HCT116 (cell line): ENCODE data around the gene PEMT. TPM values are rescaled to one million over a fixed set of nuclear protein-coding genes. Genes with fewer than 3 reads are reported as not detected.
A peak's percentile ranks its signal among the peaks of the same experiment; 100 is the strongest.

Experiments
- ATAC-seq: fragments of 200-7000 bp; cut with Tn5 transposase; 2 replicates; pipeline ENCODE4 v1.9.1; 2020; ENCODE audit warnings: mild to moderate bottlenecking, moderate library complexity
- BruUV-seq: library from RNA; stranded (reverse); fragments of 400-500 nt; replicated peaks from 2 replicates; lab custom pipeline; 2021; lab: Mats Ljungman, UMichigan
- CTCF ChIA-PET: fragments of 300-600 bp; sonication (Branson Sonifier 250); formaldehyde crosslinking; loops from one replicate; lab custom pipeline; 2021; ENCODE audit warnings: antibody characterized with exemption; lab: Charles Lee
- POLR2A ChIA-PET: fragments of 300-600, 350-600 bp; sonication (Branson Sonifier 250); formaldehyde crosslinking; loops from one replicate; lab custom pipeline; 2021; ENCODE audit warnings: antibody characterized with exemption; lab: Charles Lee
- RAD21 ChIA-PET, 2 experiments: fragments of 300-600 bp; sonication (Branson Sonifier 250); formaldehyde crosslinking; loops; one replicate each; lab custom pipeline; 2023; ENCODE audit warnings: low total read pairs in 2 of 2; ENCODE audit not compliant: uncharacterized antibody in 2 of 2, unreplicated experiment in 2 of 2, low non-redundant PET in 1 of 2; lab: Charles Lee
- DNase-seq: peaks from one replicate; pipeline ENCODE4 v3.0.0-alpha.2; 2010; ENCODE audit warnings: low read depth, low spot score
- H2AFZ ChIP-seq: fragments of 200-600 bp; shearing (Covaris generic), sonication (generic); 2 replicates; pipeline ENCODE4 v1.6.1; 2017; ENCODE audit warnings: low read depth, mixed run types, mixed read lengths, antibody characterized with exemption, low read length; ENCODE audit not compliant: poor library complexity, severe bottlenecking
- H3K27ac ChIP-seq: 2 replicates; pipeline ENCODE4 v1.5.1; 2012; ENCODE audit warnings: low read depth, low read length
- H3K27me3 ChIP-seq: fragments of 200-600 bp; sonication (generic); 2 replicates; pipeline ENCODE4 v1.6.1; 2016; ENCODE audit warnings: mixed run types, low read length, mixed read lengths; ENCODE audit not compliant: insufficient read depth
- H3K36me3 ChIP-seq, 2 experiments: fragments of 200-500 bp in 1 of 2; fragments of 200-600 bp in 1 of 2; sonication (Bioruptor generic) in 1 of 2; sonication (generic) in 1 of 2; 2 replicates each; pipeline versions ENCODE4 v1.5.1 to v1.6.1; 2014 to 2016; ENCODE audit warnings: low read length in 2 of 2, inconsistent platforms in 1 of 2, mixed read lengths in 1 of 2, mixed run types in 1 of 2; ENCODE audit not compliant: insufficient read depth in 2 of 2, control insufficient read depth in 1 of 2
- H3K4me1 ChIP-seq, 2 experiments: fragments of 200-600 bp in 1 of 2; sonication (generic) in 1 of 2; 2 replicates each; pipeline versions ENCODE4 v1.5.1 to v1.6.1; 2012 to 2017; ENCODE audit warnings: low read length in 2 of 2, inconsistent platforms in 1 of 2, mild to moderate bottlenecking in 1 of 2, mixed read lengths in 1 of 2, mixed run types in 1 of 2, moderate library complexity in 1 of 2; ENCODE audit not compliant: insufficient read depth in 2 of 2, control insufficient read depth in 1 of 2
- H3K4me2 ChIP-seq: fragments of 200-600 bp; sonication (generic); 2 replicates; pipeline ENCODE4 v1.6.1; 2017; ENCODE audit warnings: mixed run types, low read length, mixed read lengths
- H3K4me3 ChIP-seq, 2 experiments: fragments of 200-600 bp in 1 of 2; sonication (generic) in 1 of 2; replicated peaks in 1 of 2; 2 replicates each; pipeline ENCODE4 v1.5.1; 2011 to 2016; ENCODE audit warnings: low read length in 2 of 2, control low read depth in 1 of 2, low read depth in 1 of 2, mild to moderate bottlenecking in 1 of 2, mixed read lengths in 1 of 2, mixed run types in 1 of 2
- H3K79me2 ChIP-seq: fragments of 200-600 bp; sonication (generic); 2 replicates; pipeline ENCODE4 v1.6.1; 2017; ENCODE audit warnings: mild to moderate bottlenecking, mixed run types, low read length, moderate library complexity, mixed read lengths; ENCODE audit not compliant: insufficient read depth
- H3K9ac ChIP-seq: fragments of 200-600 bp; sonication (generic); 2 replicates; pipeline ENCODE4 v1.6.1; 2016; ENCODE audit warnings: low read length, mixed read lengths
- H3K9me2 ChIP-seq: fragments of 200-600 bp; sonication (generic), shearing (Covaris generic); 2 replicates; pipeline ENCODE4 v1.6.1; 2017; ENCODE audit warnings: mixed run types, mild to moderate bottlenecking, moderate library complexity; ENCODE audit not compliant: insufficient read depth
- H3K9me3 ChIP-seq, 2 experiments: fragments of 200-500 bp in 1 of 2; fragments of 200-600 bp in 1 of 2; sonication (Bioruptor generic) in 1 of 2; sonication (generic) in 1 of 2; 2 replicates each; pipeline ENCODE4 v1.6.1; 2014 to 2017; ENCODE audit warnings: low read length in 2 of 2, mixed read lengths in 2 of 2, inconsistent platforms in 1 of 2, low read depth in 1 of 2, mild to moderate bottlenecking in 1 of 2, mixed run types in 1 of 2, moderate library complexity in 1 of 2; ENCODE audit not compliant: control insufficient read depth in 1 of 2, insufficient read depth in 1 of 2
- H4K20me1 ChIP-seq: fragments of 200-600 bp; sonication (generic), shearing (Covaris generic); 2 replicates; pipeline ENCODE4 v1.6.1; 2017; ENCODE audit warnings: mixed run types, mild to moderate bottlenecking, moderate library complexity; ENCODE audit not compliant: insufficient read depth
- EGR1 ChIP-seq: IDR thresholded peaks from 2 replicates; pipeline ENCODE4 v1.6.1; 2012; ENCODE audit warnings: low read depth
- FOSL1 ChIP-seq: IDR thresholded peaks from 2 replicates; pipeline ENCODE4 v1.6.1; 2012; ENCODE audit warnings: low read depth
- intact Hi-C: fragments of 100-400 bp; cut with micrococcal nuclease; formaldehyde crosslinking; loops from 2 replicates; pipeline ENCODE4 v1.10.0; 2022
- total RNA-seq: library from RNA; stranded (reverse); gene quantifications from one replicate; pipeline ENCODE4 v1.2.1, GENCODE V29; 2021; ENCODE audit not compliant: unreplicated experiment
- TF ChIP-seq, protein P1 (sequence below), 3 experiments: fragments of 200-600 bp in 1 of 3; sonication (generic) in 1 of 3; IDR thresholded peaks in 2 of 3; conservative IDR thresholded peaks in 1 of 3; 2 replicates each; pipeline ENCODE4 v1.5.1; 2012 to 2017; ENCODE audit warnings: low read depth in 2 of 3, low read length in 2 of 3, antibody characterized with exemption in 1 of 3, borderline replicate concordance in 1 of 3, control low read depth in 1 of 3, mild to moderate bottlenecking in 1 of 3, mixed read lengths in 1 of 3, mixed run types in 1 of 3, moderate library complexity in 1 of 3; ENCODE audit not compliant: insufficient read depth in 1 of 3

PEMT gene
- total RNA-seq, 1 experiment from 2014 or later = 52.1 TPM

DNA sequence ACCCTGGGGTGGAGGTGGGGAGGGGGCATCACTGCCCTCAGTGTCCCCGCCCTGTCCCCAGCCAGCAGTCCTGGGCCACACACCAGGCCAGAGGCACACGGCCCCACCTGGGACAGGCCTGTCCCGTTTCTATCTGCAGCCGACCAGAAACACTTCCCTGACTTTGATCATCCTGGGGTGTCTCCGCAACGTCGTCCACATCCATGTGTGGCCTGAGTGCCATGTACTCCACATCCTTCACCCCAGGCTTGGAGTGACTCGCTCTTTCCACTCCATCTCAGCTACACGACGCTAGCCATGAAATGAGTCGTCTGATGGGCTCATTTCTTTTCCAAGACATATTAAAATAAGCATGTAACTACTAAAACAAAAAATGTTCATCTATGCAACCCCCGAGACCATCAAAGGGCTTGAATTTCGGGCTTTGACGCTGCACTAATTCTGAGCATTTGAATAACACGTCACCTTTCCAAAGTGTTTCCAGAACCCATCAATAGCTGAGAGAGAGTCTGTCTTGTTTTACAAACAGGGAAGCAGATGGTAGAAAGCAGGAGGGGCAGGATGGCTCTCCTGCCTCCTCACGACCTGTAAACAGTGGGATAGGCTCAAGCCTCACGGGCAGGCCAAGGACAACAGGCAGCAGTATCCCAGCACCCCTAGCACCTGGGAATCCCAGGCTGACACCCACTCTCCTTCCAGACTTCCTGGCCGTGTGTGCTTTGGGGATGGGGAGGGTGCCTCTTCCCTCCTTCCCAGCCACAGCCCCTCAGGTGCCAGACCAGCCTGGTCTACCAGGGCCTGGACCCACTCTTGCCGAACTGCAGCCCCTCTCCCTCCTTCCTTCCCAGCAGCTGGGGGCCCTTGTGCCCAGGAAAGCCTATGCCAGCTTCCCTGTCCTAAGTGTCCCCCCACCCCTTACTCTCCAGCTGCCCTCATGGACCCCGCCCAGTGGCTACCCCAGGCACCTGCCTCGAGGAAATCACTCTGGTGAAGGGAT lies 75.3 kb downstream of the PEMT start (continued):
- TF ChIP-seq, protein P1, sequence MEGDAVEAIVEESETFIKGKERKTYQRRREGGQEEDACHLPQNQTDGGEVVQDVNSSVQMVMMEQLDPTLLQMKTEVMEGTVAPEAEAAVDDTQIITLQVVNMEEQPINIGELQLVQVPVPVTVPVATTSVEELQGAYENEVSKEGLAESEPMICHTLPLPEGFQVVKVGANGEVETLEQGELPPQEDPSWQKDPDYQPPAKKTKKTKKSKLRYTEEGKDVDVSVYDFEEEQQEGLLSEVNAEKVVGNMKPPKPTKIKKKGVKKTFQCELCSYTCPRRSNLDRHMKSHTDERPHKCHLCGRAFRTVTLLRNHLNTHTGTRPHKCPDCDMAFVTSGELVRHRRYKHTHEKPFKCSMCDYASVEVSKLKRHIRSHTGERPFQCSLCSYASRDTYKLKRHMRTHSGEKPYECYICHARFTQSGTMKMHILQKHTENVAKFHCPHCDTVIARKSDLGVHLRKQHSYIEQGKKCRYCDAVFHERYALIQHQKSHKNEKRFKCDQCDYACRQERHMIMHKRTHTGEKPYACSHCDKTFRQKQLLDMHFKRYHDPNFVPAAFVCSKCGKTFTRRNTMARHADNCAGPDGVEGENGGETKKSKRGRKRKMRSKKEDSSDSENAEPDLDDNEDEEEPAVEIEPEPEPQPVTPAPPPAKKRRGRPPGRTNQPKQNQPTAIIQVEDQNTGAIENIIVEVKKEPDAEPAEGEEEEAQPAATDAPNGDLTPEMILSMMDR (IDR thresholded peaks at IDR 0.05 in 2 of 3, conservative IDR thresholded peaks at IDR 0.05 in 1 of 3; ENCODE audit: borderline replicate concordance in 1 of 3, insufficient read depth in 1 of 3, low read depth in 2 of 3, low read length in 2 of 3) = no peak
- peak; percentile 50 for TF ChIP-seq FOSL1
- TF ChIP-seq, all 23 proteins: peak for 4

- ChIA-PET RAD21 (no interaction called here), POLR2A (no interaction called here), CTCF (no interaction called here)
- H3K4me2 ChIP-seq = no peak overlapping the region
- H3K9me2 ChIP-seq = no peaks in the 10 kb centered on the region
- H3K27me3 ChIP-seq = no peaks in the 10 kb centered on the region
- no peak overlapping the region for H3K4me3 ChIP-seq
- H2AFZ ChIP-seq = no peak overlapping the region
- no peaks in the 10 kb centered on the region for H3K79me2 ChIP-seq
- H3K36me3 ChIP-seq = no peaks in the 10 kb centered on the region
- H3K9ac ChIP-seq = no peak overlapping the region
- DNase-seq (no peak), ATAC-seq (no peak)
- peaks cover 5 to 44% of the 10 kb centered on the region in 2 experiments; a peak in 3 of 4 replicates for H3K4me1 ChIP-seq
- H3K27ac ChIP-seq = no peak overlapping the region
- no peaks in the 10 kb centered on the region for H4K20me1 ChIP-seq
- BruUV-seq = no TSS peak
- H3K9me3 ChIP-seq = no peaks in the 10 kb centered on the region
- no peak for TF ChIP-seq EGR1
- intact Hi-C loops = no loop called here
These were observed 76.2 kb downstream of the PEMT start for GRCh38 chr17:17514993-17515933.
